GM21619 (cell line): Measurements from ENCODE around the gene STIP1.
A peak's percentile ranks its signal among the peaks of the same experiment; 100 is the strongest.

Source experiments
- ATAC-seq: cut with Tn5 transposase; IDR thresholded peaks from one replicate; pipeline ENCODE4 v1.9.1; 2021; ENCODE audit not compliant: unreplicated experiment

The STIP1 gene

DNA sequence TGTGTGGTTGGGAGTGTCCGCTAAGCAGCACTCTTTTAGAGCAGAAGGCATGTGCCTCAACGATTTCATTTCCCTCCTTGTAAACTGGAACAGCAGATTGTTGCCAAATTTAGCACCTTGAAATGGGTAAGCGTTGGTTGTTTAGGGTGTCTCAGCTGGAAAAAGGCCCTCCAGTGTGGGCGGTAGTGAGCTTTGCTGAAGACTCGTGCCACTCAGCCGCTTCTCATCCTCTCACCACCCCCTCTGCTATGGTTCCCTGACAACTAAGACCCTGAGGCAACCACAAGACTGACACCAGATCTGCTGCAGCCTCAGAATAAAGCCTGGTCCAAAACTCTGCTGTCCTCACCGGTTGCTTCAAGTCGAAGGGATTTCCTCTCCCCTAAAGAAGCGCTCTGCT, 10.7 kb downstream of the STIP1 start:
- ATAC-seq: no peak

DNA sequence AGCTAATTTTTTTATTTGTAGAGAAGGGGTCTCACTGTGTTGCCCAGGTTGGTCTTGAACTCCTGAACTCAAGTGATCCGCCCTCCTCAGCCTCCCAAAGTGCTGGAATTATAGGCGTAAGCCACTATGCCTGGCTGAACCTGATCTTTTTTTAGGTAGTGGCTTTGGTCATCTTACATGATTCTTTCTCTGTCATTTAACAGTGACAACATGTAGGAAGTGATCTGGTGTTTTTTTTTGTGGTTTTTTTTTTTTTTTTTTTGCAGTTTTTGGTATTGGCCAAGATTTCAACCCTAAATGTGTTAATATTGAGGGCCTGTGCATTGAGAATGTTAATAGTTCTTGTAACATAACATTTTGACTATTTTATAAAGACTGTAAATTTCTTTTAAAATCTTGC, 12.5 kb downstream of the STIP1 start:
- ATAC-seq: no peak

DNA sequence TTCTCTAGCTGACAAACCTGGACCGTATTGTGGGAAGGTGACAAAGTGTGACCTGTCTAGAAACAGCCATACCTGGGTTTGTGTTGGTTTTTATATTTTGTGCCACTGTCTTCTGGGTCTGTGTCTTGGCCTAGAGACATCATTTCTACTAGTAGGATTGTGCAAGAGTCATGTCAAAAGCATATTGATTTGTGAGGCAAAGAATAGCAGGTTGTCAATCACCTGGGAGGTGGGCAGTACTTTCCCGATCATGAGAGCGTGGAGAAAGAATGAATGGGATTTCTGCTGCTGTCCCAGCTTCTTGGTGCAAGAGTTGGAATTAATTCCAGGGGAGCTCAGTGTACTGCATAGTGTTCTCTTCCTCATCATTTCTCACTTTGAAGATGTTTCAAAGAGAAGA, 15.6 kb downstream of the STIP1 start:
- ATAC-seq: no peak

DNA sequence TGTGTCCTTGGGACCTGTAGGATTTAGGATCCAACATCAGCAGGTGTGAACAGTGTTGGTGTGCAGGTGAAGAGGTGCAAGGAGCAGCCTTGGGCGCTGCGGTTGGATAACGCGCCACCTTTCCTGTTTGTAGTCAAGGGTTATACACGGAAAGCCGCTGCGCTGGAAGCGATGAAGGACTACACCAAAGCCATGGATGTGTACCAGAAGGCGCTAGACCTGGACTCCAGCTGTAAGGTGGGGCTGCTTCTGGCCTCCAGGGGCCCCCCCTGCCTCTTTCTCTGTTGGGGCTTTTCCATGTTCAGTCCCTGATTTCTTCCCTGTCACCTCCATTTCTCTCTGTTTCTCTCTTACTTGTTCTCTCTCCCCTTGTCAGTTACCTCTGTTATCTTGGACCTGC, 17.0 kb downstream of the STIP1 start:
- no peak for ATAC-seq

DNA sequence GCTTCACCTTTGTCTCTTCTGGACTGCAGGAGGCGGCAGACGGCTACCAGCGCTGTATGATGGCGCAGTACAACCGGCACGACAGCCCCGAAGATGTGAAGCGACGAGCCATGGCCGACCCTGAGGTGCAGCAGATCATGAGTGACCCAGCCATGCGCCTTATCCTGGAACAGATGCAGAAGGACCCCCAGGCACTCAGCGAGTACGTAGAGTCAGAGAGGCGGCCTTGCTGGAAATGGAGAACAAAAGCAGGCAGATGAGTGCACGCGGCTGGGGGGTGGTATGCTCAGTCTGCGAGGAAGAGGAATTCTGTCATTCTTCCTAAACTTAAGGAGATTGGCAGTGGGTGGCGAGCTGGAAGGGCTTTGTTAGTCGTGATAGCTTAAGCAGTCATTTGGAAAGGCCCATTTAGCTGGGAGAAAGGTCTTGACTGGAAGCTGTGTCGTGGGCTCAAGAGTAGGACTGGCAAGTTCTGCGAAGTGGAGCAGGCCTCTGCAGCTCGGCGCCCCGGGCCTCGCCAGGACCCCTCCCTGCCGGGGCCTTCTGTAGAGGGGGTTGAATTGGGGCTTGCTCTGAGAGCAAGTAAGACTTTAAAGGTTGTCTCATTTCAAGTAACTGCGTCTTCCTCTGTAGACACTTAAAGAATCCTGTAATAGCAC, 17.6 kb downstream of the STIP1 start:
- no peak for ATAC-seq

DNA sequence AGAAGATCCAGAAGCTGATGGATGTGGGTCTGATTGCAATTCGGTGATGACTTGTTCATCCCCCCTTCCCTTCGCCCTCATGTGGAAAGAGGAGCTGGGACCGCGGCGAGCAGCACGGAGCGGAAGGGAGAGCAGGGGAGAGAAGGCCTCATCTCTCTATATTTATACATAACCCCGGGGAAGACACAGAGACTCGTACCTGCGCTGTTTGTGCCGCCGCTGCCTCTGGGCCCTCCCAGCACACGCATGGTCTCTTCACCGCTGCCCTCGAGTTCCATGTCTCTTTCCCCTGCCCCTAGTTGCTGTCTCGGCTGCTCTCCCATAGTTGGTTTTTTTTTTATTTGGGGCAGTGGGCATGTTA, 18.1 kb downstream of the STIP1 start:
- no peak for ATAC-seq

DNA sequence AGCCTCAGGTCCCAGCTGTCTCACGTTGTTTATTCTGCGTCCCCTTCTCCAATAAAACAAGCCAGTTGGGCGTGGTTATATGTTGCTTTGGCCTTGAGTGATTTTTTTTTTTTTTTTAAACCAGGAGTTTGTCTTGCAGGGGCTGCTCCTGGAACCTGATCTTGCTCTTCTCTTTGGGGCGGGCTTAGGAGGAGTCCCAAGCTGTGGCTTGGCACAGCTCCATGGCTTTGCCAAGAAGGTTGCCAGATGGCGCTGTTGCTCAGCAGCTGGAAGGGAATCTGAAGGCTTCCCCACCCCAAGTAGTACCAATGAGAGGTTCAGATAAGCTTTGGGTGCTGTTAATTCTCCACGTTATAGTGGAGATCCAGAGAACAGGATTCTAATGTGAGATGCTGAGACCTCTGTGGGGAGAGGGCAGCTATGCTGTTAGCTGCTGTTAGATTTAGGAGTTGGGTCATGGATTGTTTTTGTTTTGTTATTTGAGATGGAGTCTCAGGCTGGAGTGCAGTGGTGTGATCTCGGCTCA, 18.6 kb downstream of the STIP1 start:
- no peak for ATAC-seq

DNA sequence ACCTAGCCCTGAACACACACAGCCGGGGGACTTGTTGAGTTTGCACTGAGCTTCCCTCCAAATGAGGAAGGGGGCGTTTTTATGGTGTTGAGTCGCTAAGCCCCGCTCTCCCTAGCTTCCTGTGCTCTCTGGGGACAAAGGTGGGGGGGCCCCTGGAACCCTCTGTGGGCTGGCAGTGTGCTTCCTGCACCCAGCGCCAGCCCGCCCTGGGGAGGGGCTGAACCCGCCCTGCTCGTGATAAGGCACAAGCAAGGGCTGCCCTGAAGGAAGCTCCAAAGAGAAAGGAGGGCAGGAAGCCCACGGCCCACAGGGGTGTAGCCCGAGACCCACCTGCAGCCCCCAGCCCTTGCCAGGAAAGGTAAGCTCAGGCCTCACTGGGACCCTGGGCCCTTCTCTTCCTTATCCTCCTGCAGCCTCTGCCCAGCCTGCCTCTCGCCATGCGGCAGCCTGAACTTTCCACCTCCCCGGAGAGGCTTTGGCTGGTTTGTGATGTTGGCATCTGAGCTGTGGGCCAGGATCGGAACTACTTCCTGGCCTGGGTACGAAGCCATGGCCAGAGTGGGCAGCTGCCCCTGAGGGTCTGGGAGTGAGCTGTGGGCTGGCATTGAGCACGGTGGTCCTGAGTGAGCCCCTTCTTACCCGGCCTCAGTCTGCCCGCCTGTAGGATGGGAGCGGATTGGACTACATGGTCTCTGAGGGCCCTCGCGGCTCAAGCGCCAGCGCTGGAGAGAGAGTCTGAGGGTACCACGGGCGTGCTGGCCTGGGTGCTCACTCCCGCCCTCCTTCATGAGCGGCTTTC, 20.7 kb downstream of the STIP1 start, which contains the start of gene FERMT3:
FERMT3 (plus strand) TSS at position 265 of the 799 bp plus-strand sequence. CDS start 644 bp downstream, outside the sequence.
- peak; percentile 41 for ATAC-seq

DNA sequence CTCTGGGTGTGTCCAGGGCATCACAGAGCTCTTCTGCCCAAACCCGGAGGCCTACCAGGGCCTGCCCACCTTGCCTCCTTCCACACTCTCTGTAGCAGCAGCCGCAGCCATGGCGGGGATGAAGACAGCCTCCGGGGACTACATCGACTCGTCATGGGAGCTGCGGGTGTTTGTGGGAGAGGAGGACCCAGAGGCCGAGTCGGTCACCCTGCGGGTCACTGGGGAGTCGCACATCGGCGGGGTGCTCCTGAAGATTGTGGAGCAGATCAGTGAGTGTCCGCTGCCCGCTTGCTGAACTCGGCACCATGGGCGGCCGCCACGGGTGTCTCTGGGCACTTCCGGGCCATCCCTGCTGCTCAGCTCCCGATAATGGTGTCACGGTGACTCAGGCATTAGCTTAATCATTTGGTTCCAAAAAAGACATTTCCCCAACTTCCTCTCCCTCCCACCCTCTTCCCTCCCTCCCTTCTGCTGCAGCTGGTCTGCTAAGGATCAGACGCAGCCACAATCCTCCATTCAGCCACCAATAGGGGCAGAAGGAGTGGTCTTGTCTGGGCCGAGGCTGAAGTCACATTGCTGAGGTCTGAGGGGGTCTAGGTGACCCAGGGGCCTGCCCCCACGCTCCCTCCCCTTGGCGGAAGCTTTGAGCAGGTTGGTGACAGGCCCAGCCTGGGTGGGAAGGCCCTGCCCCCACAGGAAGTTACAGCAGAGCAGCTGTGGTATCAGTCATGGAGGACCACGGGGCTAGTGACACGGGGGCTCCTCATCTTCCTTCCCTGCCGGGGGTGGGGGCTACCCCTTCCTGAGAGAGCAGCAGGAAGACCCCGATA, 21.5 kb downstream of the STIP1 start:
- peak; percentile 56 for ATAC-seq

DNA sequence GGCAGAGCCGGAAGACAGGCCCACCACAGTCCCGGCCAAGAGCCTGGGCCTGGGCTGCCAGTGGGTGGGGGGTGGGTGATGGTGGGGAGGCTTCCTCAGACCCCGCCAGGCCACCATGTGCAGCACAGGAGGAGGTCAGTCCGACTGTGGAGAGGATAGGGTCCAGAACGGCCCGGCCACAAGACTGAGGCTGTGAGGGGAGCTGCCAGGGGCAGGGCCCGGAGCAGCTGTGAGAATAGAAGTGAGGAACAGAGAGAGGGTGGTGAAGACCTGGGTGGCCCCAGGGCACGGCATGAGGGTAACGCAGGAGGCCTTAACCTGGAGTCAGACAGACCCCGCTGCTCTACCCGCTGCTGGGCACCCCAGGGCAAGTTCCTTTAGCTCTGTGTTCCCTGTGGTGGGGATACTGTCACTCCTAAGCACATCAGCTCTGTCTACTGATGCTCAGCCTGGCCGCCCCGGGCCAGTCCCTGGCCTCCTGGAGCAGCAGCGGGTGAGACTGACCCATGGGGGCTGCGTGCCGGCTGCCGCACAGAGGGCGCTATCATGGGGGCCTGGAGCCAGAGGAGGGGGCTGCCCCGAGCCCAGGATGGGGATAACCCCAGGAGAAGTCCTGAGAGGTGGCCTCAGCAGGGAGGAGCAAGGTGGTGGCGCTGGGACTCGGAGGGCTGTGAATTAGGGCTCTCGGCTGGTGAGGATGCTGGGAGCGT, 22.3 kb downstream of the STIP1 start:
- no peak for ATAC-seq

DNA sequence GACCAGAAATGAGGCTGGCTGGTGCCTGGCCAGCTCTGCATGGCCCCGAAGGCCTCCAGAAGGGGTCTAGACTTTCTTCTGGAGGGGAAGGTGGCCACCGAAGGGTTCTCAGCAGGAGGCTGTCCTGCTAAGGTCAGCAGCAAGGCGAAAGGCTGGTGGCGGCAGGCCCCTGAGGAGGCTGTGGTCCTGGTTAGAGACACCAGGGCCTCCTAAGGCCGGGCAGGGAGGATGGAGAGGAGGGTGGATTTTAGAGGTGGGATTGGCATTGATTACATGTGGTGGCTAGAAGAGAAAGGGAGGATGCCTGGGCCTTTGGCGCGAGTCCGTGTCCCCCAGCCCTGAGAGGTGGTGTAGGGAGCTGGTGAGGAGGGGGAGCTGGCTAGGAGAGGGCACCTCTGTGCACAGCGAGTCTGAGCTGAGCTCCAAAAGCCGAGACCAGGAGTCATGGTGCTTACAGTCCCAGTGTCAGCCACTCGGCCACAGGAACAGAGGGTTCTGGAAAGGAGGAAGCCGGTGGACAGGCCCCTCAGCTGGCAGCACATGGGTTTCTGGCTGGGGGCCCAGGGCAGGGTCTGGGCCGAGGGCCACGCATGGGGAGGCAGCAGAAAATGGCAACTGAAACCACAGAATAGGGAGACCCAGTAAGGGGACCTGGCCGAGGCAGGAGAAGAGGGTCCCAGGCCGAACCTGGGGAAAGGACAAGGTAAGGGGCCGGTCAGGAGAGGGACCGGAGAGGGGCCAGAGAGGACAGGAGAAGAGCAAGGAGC, 23.0 kb downstream of the STIP1 start:
- no peak for ATAC-seq

DNA sequence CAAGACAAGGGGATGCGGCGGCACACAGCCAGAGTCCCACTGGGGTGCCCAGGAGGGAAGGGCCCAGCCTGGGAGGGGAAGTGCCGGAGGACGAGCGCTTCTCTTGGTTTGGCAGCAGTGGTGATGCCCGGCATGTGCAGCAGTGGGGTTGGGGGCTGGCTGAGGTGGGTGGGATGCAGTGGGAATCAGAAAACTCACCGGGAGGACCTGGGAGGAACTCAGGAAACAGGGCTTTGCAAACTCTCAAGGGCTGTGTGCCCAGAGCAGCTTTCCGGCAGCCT, 23.5 kb downstream of the STIP1 start:
- ATAC-seq: no peak

DNA sequence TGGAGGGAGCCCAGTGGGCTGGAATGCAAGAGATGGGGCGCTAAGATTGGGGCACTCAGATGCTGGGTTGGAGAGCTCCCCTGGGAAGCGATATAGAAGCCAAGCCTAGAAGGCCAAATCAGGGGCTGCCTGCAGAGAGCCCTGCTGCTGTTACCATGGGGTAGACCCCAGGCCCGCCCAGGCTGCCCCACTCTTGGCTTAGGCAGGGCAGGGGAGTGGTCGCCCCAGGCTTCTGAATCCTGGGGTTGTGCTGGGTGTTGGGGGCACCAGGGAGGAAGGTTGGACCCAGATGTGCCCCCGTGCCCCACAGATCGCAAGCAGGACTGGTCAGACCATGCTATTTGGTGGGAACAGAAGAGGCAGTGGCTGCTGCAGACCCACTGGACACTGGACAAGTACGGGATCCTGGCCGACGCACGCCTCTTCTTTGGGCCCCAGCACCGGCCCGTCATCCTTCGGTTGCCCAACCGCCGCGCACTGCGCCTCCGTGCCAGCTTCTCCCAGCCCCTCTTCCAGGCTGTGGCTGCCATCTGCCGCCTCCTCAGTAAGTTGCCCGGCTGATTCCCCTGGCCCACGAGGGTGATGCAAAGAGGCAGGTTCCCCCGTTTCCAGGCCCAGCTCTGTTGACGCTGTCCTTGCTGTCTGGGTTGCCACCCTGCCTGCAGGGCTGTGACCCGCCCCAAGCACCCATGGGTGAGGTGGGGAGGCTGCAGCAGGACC, 24.5 kb downstream of the STIP1 start:
- ATAC-seq: no peak

DNA sequence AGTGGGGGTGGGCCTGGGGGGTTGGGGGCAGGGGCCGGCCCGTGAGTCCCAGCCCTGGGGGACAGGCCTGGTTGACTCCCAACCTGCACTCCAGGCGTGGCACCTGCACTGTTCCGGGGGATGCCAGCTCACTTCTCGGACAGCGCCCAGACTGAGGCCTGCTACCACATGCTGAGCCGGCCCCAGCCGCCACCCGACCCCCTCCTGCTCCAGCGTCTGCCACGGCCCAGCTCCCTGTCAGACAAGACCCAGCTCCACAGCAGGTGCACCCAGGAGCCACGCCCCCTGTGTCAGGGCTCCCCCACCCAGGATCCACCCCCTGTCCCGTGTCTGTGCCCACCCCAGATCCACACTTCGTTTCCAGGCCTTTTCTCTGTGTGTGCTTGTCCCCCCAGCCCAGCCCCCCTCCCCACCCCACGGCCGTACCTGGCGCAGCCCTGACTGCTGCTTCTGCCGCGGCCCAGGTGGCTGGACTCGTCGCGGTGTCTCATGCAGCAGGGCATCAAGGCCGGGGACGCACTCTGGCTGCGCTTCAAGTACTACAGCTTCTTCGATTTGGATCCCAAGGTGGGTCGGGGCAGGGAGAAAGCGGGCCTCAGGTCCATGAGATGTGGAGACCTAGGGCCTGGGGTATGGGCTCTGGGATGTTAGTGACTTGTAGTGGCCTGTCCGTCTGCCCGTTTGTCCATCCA, 25.4 kb downstream of the STIP1 start:
- no peak for ATAC-seq

DNA sequence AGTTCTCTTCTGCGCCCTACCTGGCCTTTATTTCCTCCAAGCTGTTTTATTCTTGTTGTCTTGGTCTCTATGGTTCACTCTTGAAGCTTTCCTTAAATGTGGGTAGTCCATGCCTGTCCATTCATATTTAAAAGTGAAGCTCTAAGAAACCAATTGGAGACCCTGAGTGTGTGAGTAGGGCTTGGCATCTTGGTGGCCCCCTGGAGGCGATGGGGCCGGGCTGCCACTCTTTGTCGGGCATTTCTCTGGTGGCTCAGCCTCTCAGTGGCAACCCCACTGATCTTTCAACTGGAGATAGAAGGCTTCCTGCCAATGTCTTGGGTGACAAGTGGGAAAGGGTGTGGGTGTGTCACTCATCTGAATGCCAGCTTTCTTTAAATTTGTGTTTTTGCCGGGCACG, 30.9 kb downstream of the STIP1 start:
- no peak for ATAC-seq

DNA sequence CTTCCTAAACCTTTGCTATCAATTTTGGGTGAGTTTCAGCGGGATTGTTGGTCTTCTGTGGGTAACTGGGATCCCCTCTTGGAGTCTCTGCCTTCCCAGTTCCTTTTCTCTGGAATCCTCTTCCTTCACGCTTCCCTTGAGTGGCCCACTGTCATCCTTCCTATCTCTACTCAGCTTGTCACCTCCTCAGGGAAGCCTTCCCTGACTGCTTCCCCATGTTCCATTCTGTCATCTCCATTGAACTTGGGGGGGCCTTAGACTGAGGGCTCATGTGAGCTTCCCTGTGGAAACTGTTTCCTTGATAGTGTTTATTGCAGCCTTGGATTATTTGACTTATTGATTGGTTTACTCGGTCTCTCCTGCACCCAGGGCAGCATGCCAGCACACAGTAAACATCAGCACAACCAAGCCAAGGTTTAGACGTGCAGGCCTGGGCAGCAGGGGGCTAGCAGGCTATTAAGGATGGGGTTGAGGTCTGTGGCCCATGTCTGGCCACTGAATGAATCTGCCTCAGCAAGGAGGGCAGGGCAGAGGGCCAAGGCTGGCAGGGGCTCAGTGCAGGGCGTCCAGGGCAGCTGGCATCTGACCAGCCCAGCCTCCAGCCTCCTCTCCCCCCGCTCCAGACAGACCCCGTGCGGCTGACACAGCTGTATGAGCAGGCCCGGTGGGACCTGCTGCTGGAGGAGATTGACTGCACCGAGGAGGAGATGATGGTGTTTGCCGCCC, 32.8 kb downstream of the STIP1 start:
- ATAC-seq: no peak

DNA sequence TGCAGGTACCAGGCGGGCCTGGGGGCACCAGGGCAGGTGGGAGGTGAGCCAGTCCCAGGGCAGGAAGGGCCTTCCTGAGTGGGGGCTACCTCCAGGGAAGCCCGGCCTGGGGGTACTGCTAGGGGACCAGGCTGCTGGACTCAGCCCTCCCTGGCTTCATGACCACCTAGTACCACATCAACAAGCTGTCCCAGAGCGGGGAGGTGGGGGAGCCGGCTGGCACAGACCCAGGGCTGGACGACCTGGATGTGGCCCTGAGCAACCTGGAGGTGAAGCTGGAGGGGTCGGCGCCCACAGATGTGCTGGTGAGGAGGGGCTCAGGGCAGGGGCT, 33.3 kb downstream of the STIP1 start:
- no peak for ATAC-seq

DNA sequence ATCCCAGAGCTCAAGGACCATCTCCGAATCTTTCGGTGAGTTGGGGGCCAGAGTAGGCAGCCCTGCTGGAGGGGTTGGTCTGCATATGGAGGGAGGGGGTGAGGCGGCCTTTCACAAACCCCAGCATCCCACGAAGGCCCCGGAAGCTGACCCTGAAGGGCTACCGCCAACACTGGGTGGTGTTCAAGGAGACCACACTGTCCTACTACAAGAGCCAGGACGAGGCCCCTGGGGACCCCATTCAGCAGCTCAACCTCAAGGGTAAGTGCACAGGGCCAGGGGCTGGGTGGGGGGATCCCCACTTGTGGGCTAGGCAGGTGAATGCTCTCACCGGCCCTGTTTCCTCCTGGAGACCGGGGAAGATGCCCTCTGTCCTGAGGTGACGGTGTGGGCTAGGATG, 33.8 kb downstream of the STIP1 start:
- ATAC-seq: no peak

DNA sequence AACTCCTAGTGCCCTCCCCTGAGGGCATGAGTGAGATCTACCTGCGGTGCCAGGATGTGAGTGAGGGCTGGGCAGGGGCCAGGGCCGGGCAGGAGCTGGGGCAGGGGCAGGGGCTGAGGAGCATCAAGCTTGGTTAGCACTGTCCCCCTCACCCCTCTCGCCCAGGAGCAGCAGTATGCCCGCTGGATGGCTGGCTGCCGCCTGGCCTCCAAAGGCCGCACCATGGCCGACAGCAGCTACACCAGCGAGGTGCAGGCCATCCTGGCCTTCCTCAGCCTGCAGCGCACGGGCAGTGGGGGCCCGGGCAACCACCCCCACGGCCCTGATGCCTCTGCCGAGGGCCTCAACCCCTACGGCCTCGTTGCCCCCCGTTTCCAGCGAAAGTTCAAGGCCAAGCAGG, 34.3 kb downstream of the STIP1 start:
- no peak for ATAC-seq
